Measurements from ENCODE around the gene DSC2.
"Not testable (repeated sequence)": the region's sequence is repeated elsewhere in the genome, so short reads cannot be mapped to it uniquely, and the experiment has no call there.

Gene DSC2

DNA sequence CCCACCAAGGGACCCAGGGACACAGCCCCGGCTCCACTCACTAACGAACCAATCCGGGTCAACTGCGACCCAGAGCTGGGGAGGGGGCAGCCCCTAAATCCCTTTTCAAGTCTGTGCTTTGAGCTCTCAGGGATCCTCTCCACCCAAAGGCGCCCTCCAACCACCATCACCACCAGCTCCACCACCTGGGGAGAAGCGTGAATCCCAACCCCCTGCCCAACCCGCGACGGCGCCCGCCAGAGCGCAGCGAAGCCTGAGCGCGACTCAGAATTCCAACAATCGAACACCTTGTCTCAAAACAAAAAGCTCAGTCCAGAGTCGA, 60.2 kb downstream of the DSC2 start:
- no peak for FAIRE-seq

DNA sequence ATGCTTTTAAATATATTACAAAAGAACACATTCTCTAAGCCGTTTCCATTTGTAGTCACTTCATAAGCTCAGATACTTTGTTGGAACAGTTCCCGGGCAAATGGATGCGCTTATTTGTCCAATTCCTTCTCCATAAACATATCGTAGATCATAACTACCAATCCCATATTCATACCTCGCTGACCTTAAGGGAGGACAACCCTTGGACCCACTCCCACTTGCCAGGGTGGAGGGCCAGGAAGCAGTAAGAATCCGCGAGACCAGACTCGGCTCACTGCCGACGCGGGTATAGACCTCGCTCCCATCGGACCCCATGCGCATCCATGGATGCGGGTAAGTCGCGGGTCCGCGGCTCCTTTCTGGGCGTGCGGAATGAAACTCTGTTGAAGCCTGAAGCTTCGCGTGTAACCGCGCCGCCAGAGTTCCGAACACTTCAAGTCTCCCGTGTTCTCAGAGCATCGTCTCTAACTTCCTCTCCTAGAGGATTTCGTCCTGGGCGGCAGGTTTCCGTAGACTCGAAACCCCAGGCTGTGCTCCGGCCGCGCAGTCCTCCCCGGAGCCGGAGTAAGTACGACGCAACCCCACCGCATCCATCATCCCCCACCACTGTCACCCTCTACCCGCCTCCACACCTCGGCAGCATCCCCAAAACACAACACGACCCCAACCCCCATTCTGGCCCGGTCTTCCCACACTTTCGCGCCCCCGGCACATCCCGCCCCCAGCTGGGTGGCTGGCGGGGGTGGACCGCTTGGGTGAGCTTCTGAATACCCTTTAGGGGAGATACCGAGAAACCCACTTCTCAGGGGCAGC, 60.7 kb downstream of the DSC2 start:
- no peak for FAIRE-seq

DNA sequence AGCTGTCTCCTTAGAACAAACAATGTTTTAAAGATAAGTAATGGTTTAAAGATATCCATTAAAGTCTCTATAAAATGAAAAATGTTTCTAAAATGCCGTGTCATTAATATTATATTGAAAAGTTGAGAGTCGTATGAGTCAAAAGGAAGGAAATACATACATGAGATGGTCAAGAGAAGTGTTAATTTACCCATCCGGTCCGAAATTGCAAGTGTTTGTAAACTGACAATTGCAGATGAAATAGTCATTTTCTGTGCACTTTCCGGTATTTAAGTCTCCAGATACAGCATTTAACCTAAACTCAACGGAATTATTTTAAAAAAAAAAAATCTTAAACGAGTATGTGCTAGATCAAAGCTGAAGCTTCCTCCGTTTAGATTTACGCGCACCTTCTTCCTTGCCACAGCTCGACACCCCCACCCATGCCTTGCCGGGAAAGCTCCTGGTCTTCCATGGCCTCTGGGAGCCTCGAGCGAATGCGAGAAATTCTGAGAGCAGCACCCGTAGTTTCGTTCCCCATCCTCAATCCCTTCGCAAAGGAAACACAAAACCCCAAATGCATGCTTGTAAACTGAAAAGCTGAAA, 61.4 kb downstream of the DSC2 start:
- no peak for FAIRE-seq

DNA sequence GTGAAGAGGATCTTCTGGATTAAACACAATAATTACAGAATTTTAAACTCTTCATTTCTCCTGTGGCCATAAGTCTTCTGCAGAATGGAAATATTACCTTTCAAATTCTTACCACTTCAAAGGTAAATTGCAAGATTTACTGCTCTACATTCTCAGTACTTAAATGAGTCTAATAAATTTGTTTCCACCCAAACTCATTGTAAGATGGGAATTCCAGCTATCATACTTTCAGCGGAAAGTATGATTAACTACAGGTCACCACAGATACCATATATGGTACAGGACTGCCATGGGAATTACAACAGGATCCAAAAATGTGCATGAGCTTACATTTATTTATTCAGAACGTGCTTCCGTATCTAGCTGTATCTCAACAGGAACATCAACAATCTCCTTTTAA, 62.8 kb downstream of the DSC2 start:
- FAIRE-seq: no peak

DNA sequence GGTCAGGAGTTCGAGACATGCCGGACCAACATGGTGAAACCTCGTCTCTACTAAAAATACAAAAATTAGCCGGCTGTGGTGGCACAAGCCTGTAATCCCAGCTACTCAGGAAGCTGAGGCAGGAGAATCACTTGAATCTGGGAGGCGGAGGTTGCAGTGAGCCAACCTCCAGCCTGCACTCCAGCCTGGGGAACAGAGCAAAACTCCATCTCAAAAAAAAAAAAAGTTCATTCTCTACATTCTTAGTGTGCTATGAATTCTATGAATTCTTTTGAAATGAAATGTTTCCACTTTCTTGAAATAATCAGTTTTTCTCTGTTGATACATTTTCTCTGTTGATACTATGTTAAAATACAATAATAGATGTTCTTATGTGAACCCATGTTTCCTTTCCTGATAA, 64.5 kb downstream of the DSC2 start:
- not testable (repeated sequence) for FAIRE-seq

DNA sequence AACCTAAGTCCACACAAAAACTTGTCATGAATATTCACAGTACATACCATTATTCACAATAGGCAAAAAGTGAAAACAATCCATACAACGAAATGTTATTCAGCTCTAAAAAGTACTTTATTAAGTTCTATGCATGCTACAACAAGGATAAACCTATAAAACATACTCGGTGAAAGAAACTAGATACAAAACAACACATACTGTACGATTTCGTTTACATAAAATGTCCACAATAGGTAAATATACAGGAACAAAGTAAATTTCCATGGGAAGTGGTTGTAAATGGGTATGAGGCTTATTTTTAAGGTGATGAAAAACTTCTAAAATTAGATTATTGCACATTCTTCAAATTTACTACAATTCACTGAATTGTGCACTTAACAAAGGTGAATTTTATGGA, 67.7 kb downstream of the DSC2 start:
- FAIRE-seq: no peak

DNA sequence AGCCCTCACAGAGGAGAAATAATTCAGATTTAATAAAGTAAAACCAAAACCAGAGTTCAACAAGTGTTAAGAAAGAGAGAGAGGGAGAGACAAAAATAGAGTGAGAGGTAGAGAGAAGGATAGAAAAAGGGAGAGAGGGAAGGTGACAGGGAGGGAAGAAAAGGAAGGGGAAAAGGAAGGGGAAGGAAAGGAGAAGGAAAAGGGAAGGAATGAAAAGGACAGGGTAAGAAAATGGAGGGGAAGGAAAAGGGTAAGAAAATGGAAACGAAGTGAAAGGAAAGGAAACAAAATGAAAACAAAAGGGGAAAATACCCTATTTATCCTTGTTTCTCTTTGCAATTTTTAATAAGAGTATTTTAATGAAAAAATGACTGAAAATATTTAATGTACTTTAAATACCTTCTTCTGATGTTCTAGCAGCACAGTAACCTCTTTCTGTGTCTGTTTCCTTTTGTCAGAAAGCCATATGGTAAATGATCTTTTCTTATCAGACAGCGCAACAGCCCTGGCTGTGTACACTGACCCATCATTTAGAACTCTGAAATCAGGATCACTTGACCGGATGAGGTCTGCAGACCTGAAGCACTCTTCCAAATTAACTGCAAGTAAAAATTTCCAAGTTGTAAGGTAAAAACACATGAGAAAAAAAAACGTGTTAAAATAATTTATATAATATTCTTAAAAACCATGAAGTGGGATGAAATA, 71.5 kb downstream of the DSC2 start:
- no peak for FAIRE-seq

DNA sequence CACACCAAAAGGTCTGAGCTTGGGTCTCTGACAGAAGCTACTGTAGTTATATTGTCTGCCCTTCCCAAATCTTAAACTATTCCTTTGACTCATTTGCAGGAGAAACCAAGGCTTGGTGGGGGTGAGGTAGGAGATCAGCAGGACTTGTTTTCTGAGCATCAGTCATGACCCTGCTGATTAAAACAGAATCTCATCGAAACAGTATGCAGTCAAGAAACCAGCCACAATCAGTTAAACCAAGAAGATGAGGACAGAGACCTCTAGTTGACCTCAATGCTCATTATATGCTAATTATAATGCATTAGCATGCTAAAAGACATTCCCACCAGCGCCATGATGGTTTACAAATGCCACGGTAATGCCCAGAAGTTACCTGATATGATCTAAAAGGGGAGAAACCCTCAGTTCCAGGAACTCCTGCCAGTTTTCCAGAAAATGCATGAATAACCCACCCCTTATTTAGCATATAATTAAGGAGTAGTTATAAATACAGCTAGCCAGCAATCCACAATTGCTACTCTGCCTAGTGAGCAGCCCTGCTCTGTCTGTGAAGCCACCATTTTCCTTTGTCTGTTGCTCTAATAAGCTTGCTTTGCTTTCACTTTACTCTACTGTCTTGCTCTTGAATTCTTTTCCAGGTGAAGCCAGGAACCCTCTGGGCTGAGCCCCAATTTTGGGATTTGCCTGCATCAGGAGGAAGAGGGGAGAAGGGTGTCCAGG, 86.3 kb downstream of the DSC2 start:
- no peak for FAIRE-seq

DNA sequence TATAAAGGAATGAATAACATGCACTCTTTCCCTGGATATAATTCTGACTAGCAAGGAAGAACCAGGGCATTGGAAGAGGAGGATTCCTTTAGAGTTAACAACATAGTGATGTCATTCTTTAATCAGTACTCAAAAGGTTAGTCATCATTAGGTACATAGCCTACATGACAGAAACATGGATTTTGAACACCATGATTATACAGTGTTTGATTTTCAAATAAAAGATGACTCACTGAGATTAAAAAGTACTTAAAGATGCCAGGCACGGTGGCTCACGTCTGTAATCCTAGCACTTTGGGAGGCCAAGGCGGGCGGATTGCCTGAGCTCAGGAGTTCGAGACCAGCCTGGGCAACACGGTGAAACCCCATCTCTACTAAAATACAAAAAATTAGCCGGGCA, 90.8 kb downstream of the DSC2 start:
- FAIRE-seq: not testable (repeated sequence)

DNA sequence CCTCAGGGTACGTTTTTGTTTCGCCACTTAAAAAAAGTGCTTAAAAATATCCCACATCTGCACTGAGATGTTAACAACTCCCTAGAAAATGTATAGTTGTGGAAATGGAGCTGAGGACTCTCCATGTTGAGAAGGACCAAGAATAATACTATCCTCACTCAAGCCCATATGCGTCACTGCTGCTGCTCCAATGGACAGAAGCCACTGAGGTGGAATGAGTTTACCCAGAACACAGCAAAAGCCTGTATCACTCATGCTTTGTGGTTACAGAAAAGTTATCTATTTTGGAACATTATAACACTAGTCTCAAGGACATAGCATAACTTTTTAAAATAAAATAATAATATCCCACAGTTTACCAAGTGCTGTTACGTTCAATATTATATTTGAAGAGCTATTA, 91.6 kb downstream of the DSC2 start:
- FAIRE-seq: no peak

Data from G401.6 (cell line).